ENCODE data around the gene STX1B. TPM values are rescaled to one million over a fixed set of nuclear protein-coding genes. Genes with fewer than 3 reads are reported as not detected.
A peak's percentile ranks its signal among the peaks of the same experiment; 100 is the strongest.

Gene STX1B
- total RNA-seq = 1 to 10 TPM; 3.5 to 3.6 TPM

GRCh38 chr16:31010585-31011325, at the start of gene STX1B:
STX1B (minus strand) TSS chr16:31010638; CDS start chr16:31010396, 242 bp downstream.
- CTCF ChIA-PET = no interaction called here
- no peaks in the 10 kb centered on the region for H3K9me3 Mint-ChIP-seq (ENCODE audit: low read depth)
- DNase-seq (no peak), ATAC-seq (peak; percentile 52)
- H3K27ac Mint-ChIP-seq = no peak within 1 kb of the TSS
- peak within 1 kb of the TSS; percentile 51 for H3K4me3 Mint-ChIP-seq
- peaks cover 6% of the 10 kb centered on the region for H3K4me1 Mint-ChIP-seq
- H3K27me3 Mint-ChIP-seq = peaks cover 67% of the 10 kb centered on the region
- no peaks in the 10 kb centered on the region for H3K36me3 Mint-ChIP-seq

DNA sequence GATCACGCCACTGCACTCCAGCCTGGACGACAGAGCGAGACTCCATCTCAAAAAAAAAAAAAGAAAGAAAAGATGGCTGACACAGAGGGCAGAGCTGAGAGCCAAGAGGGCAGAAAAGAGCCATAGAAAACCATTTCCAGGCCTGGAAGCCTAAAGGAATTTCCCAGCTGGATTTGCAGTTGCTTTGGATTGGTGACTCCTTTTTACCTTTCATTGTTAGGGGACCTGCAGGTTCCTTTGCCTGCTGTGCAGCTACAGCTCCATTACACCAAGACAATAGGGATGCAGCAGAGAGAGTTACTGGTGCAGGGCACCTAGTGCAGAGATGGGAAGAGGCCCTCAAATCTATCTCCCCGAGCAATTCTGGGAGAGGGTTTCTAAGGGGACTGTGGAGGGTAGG, 45.2 kb upstream of the STX1B start:
- CTCF ChIA-PET = interaction anchor here (1.0 to 1.1 kb wide), 2 partner anchors 10 to 13 kb away, joined by 3 read pairs; no protein-coding TSS in a partner anchor
- Mint-ChIP-seq H3K4me3 (no peak overlapping the region), H3K9me3 (ENCODE audit: low read depth) (no peaks in the 10 kb centered on the region), H3K27me3 (no peaks in the 10 kb centered on the region), H3K36me3 (peaks cover 14% of the 10 kb centered on the region), H3K4me1 (peaks cover 20% of the 10 kb centered on the region), H3K27ac (no peak overlapping the region)
- DNase-seq (no peak), ATAC-seq (no peak)

- H3K27ac Mint-ChIP-seq = no peak overlapping the region
- no peaks in the 10 kb centered on the region for H3K27me3 Mint-ChIP-seq
- peaks cover 4% of the 10 kb centered on the region for H3K36me3 Mint-ChIP-seq
- no peaks in the 10 kb centered on the region for H3K9me3 Mint-ChIP-seq (ENCODE audit: low read depth)
- ATAC-seq (peak; percentile 65), DNase-seq (no peak)
- H3K4me1 Mint-ChIP-seq = peaks cover 19% of the 10 kb centered on the region
- CTCF ChIA-PET = no interaction called here
- H3K4me3 Mint-ChIP-seq = no peak overlapping the region
Measured at GRCh38 chr16:31052114-31052513, 41.7 kb upstream of the STX1B start.

GRCh38 chr16:31050280-31051030, 40.0 kb upstream of the STX1B start:
- Mint-ChIP-seq H3K4me1 (peaks cover 19% of the 10 kb centered on the region), H3K4me3 (no peak overlapping the region), H3K36me3 (peaks cover 2% of the 10 kb centered on the region), H3K27ac (no peak overlapping the region), H3K9me3 (ENCODE audit: low read depth) (no peaks in the 10 kb centered on the region), H3K27me3 (no peaks in the 10 kb centered on the region)
- CTCF ChIA-PET = interaction anchor here (1.0 kb wide), 1 partner anchor 148 kb away, joined by 3 read pairs; no protein-coding TSS in a partner anchor
- ATAC-seq (no peak), DNase-seq (no peak)

- Mint-ChIP-seq H3K36me3 (peaks cover 9% of the 10 kb centered on the region), H3K4me1 (no peaks in the 10 kb centered on the region), H3K9me3 (ENCODE audit: low read depth) (no peaks in the 10 kb centered on the region), H3K27ac (no peak overlapping the region), H3K27me3 (no peaks in the 10 kb centered on the region), H3K4me3 (no peak overlapping the region)
- CTCF ChIA-PET = interaction anchor here (1.6 kb wide), 1 partner anchor 23 kb away, joined by 4 read pairs; no protein-coding TSS in a partner anchor
- DNase-seq = no peak
- no peak for ATAC-seq
Measured at GRCh38 chr16:31043898-31044481, 33.6 kb upstream of the STX1B start.

DNA sequence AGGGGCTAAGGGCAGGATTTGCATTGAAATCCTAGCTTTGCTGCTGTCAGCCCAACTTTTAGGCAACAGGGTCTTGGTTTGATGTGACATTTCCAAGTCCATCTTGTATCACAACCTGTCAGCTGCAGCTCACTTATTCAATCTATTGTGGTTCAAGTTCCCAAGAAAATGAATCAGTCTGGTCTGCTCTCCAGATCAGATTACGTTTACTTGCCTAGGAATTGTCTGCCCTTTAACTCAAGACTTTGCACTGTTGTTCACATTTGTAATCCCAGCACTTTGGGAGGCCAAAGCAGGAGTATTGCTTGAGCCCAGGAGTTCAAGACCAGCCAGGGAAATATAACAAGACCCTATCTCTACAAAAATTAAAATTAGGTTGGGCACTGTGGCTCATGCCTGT, 32.9 kb upstream of the STX1B start:
- H3K4me1 Mint-ChIP-seq = no peaks in the 10 kb centered on the region
- H3K27ac Mint-ChIP-seq = no peak overlapping the region
- H3K4me3 Mint-ChIP-seq = no peak overlapping the region
- CTCF ChIA-PET = interaction anchor here (1.2 to 1.6 kb wide), 2 partner anchors 24 to 90 kb away, joined by 3 to 4 read pairs; no protein-coding TSS in a partner anchor
- no peak for DNase-seq
- H3K9me3 Mint-ChIP-seq (ENCODE audit: low read depth) = no peaks in the 10 kb centered on the region
- peaks cover 9% of the 10 kb centered on the region for H3K36me3 Mint-ChIP-seq
- no peak for ATAC-seq
- no peaks in the 10 kb centered on the region for H3K27me3 Mint-ChIP-seq

GRCh38 chr16:31042866-31043265, 32.4 kb upstream of the STX1B start:
- DNase-seq (no peak), ATAC-seq (no peak)
- H3K27ac Mint-ChIP-seq = no peak overlapping the region
- peaks cover 9% of the 10 kb centered on the region for H3K36me3 Mint-ChIP-seq
- no peak overlapping the region for H3K4me3 Mint-ChIP-seq
- no peaks in the 10 kb centered on the region for H3K27me3 Mint-ChIP-seq
- no peaks in the 10 kb centered on the region for H3K4me1 Mint-ChIP-seq
- no peaks in the 10 kb centered on the region for H3K9me3 Mint-ChIP-seq (ENCODE audit: low read depth)
- CTCF ChIA-PET = interaction anchor here (0.5 to 1.6 kb wide), 3 partner anchors 24 to 89 kb away, joined by 3 to 5 read pairs (median 4); no protein-coding TSS in a partner anchor

DNA sequence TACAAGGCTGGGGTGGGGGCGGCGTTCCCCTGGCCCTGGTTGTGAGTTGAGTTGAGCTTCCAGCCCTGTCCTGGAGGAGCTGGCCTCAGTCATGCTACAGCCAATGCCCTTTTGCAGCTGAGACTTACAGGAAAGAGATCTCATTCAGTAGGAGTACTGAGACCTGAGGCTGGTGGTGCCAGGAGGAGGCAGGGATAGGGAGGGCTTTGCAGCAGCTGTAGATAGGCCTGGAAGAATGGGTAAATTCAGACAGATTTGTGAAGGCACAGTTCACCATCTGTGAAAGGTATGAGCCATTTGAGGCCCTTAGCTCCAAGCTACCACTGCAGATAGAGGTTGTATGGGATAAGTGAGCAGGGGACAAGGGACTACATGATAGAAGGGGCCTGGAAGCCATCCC, 28.6 kb upstream of the STX1B start:
- Mint-ChIP-seq H3K27ac (no peak overlapping the region), H3K4me3 (no peak overlapping the region), H3K4me1 (peaks cover 13% of the 10 kb centered on the region), H3K27me3 (no peaks in the 10 kb centered on the region), H3K36me3 (peaks cover 18% of the 10 kb centered on the region), H3K9me3 (ENCODE audit: low read depth) (no peaks in the 10 kb centered on the region)
- ATAC-seq (no peak), DNase-seq (no peak)
- CTCF ChIA-PET = interaction anchor here (2.4 kb wide), 1 partner anchor 55 kb away, joined by 6 read pairs; no protein-coding TSS in a partner anchor

DNA sequence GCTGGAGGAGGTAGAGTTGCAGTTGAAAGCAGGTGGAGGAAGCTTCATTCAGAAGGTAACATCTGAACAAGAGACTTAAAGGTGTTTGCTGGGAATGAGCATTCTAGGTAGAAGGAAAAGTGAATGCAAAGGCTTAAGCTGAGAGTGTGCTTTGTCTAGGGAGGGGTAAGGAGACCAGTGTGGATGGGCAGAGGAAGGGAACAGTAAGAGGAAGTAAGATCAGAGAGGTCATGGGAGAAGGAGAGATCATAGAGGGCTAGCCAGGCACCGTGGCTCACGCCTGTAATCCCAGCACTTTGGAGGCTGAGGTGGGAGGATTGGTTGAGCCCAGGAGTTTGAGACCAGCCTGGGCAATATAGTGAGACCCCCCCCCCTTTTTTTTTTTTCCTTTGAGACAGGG, 26.3 kb upstream of the STX1B start:
- CTCF ChIA-PET = interaction anchor here (0.8 to 1.2 kb wide), 2 partner anchors 36 to 1382 kb away, joined by 3 read pairs; no protein-coding TSS in a partner anchor
- Mint-ChIP-seq H3K36me3 (peaks cover 16% of the 10 kb centered on the region), H3K27ac (no peak overlapping the region), H3K27me3 (peaks cover 3% of the 10 kb centered on the region), H3K4me1 (peaks cover 25% of the 10 kb centered on the region), H3K9me3 (ENCODE audit: low read depth) (no peaks in the 10 kb centered on the region), H3K4me3 (no peak overlapping the region)
- no peak for ATAC-seq
- no peak for DNase-seq

GRCh38 chr16:31033709-31034492, 23.5 kb upstream of the STX1B start:
- CTCF ChIA-PET = interaction anchor here (0.6 to 1.6 kb wide), 5 partner anchors 24 to 111 kb away, joined by 3 to 6 read pairs (median 3); partner anchors contain the start of genes ZNF646 and ZNF668
- H3K9me3 Mint-ChIP-seq (ENCODE audit: low read depth) = no peaks in the 10 kb centered on the region
- peaks cover 3% of the 10 kb centered on the region for H3K27me3 Mint-ChIP-seq
- peaks cover 27% of the 10 kb centered on the region for H3K4me1 Mint-ChIP-seq
- peak; percentile 94 for DNase-seq
- H3K36me3 Mint-ChIP-seq = peaks cover 14% of the 10 kb centered on the region
- ATAC-seq = peak; percentile 43
- H3K4me3 Mint-ChIP-seq = peak overlapping the region; percentile 93
- peak overlapping the region; percentile 92 for H3K27ac Mint-ChIP-seq

DNA sequence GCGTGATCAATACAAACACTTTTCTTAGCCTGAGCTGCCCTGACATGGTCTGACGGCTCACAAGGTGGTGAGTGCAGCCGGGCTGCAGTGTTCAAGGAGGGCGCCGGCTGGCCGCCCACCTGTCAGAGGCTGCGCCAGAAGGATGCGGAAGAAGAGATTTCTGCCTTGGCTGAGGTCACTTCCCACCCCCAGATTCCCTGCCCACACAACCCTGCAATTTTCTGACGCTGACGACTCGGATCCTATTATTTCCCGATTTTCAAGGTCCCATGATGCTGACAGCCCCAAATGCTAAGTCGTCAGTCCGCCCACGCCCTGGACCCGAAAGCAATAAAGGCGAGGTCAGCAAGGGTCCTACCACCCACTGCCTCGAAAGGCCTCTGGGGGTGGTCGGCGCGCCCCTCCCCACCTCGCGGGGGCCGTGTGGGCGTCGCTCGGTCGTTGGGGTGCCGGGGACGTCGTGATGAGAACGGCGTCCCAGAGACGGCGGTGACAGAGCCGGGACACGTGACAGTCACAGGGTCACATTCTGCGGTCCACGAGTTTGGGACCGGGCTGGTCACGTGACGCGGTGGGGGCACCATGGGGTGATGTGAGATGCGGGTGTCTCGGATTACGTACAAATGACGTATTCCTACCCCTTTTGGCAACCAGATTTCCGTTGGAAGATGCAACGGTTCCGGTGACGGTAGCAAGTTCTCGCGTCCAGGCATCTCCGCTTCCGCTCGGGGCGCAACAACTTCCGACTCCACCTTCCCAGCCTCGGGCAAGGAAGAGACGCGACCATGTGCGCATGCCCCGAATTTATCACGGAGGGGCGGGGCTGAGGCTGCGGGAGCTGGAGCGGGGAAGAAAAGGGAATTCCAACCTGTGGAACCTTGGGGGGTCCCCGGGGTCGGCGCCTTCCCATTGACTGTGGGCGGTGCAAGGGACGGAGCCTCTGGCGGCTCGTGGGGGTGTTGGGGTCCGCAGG, 22.6 kb upstream of the STX1B start, which contains the start of gene STX4:
Gene STX4, plus strand, starts transcription at position 823 of the 973 bp plus-strand sequence. CDS start 248 bp downstream, outside the sequence.
- DNase-seq (peak; percentile 99), ATAC-seq (peak; percentile 88)
- Mint-ChIP-seq H3K4me3 (peak within 1 kb of the TSS; percentile 93), H3K27me3 (peaks cover 3% of the 10 kb centered on the region), H3K9me3 (ENCODE audit: low read depth) (no peaks in the 10 kb centered on the region), H3K36me3 (peaks cover 14% of the 10 kb centered on the region), H3K4me1 (peaks cover 27% of the 10 kb centered on the region), H3K27ac (peak within 1 kb of the TSS; percentile 92)
- CTCF ChIA-PET = interaction anchor here (1.0 to 1.6 kb wide), 3 partner anchors 31 to 110 kb away, joined by 3 to 6 read pairs (median 5); partner anchors contain the start of genes ZNF646 and ZNF668

Data from activated CD8-positive, alpha-beta memory T cell treated with anti-CD3 and anti-CD28 coated beads, Interleukin-2, amount 10 ng/mL, durations not matched to agents 7 days and 5 days (primary cell).